K562 (cell line): ENCODE measurements around the gene METTL22. TPM values are rescaled to one million over a fixed set of nuclear protein-coding genes. Genes with fewer than 3 reads are reported as not detected.

Source experiments
- ATAC-seq: fragments of 200-7000 bp; cut with Tn5 transposase; 3 replicates; pipeline ENCODE4 v1.9.1; 2020; ENCODE audit warnings: moderate library complexity
- BruUV-seq: library from RNA; stranded (reverse); fragments of 400-500 nt; replicated peaks from 2 replicates; lab custom pipeline; 2021; lab: Mats Ljungman, UMichigan
- CTCF ChIA-PET: fragments of 300-600 bp; formaldehyde crosslinking; extraction: SDS; loops from one replicate; lab custom pipeline; 2021; ENCODE audit warnings: low intra/inter-chr PET ratio; lab: Yijun Ruan, JAX
- POLR2A ChIA-PET: fragments of 300-600, 350-650 bp; sonication (Branson Sonifier 250); formaldehyde crosslinking; extraction: SDS; loops from one replicate; lab custom pipeline; 2021; ENCODE audit warnings: antibody characterized with exemption, inconsistent platforms; lab: Yijun Ruan, JAX
- DNase-seq, 4 experiments: peaks; one replicate each; pipeline versions ENCODE4 v3.0.0 to v3.0.0-alpha.2; 2011 to 2018; ENCODE audit warnings: low spot score in 3 of 4, mixed read lengths in 3 of 4; ENCODE audit errors: extremely low read depth in 1 of 4
- FAIRE-seq: peaks from 2 replicates; lab custom pipeline; 2011; peaks lifted over from hg19 to GRCh38; lab: Jason Lieb, UNC
- H2AFZ ChIP-seq: 2 replicates; pipeline ENCODE4 v1.6.0; 2011; ENCODE audit warnings: low read depth, low read length, control low read depth, inconsistent platforms
- H3K27ac ChIP-seq: fragments of 200-600 bp; 3 replicates; pipeline ENCODE4 v1.8.0; 2011; ENCODE audit warnings: low read depth, mild to moderate bottlenecking, control low read depth, inconsistent platforms, low read length, moderate library complexity, mixed read lengths; ENCODE audit errors: extremely low read depth
- H3K27me3 ChIP-seq, 2 experiments: fragments of 300-600 bp in 1 of 2; 2 replicates in 1 of 2; 3 replicates in 1 of 2; pipeline versions ENCODE4 v1.6.0 to v1.8.0; 2011; ENCODE audit warnings: inconsistent platforms in 2 of 2, low read length in 2 of 2, mild to moderate bottlenecking in 1 of 2, mixed read lengths in 1 of 2, moderate library complexity in 1 of 2; ENCODE audit not compliant: control insufficient read depth in 2 of 2, insufficient read depth in 2 of 2
- H3K36me3 ChIP-seq: fragments of 300-600 bp; 3 replicates; pipeline ENCODE4 v1.8.0; 2011; ENCODE audit warnings: mild to moderate bottlenecking, low read length, inconsistent platforms; ENCODE audit not compliant: control insufficient read depth, insufficient read depth
- H3K4me1 ChIP-seq, 2 experiments: fragments of 200-600 bp in 1 of 2; replicated peaks in 1 of 2; 2 replicates in 1 of 2; 3 replicates in 1 of 2; pipeline versions ENCODE4 v1.5.1 to v1.8.0; 2011; ENCODE audit warnings: inconsistent platforms in 2 of 2, low read length in 2 of 2, mild to moderate bottlenecking in 1 of 2, mixed read lengths in 1 of 2, moderate library complexity in 1 of 2; ENCODE audit not compliant: control insufficient read depth in 2 of 2, insufficient read depth in 2 of 2
- H3K4me2 ChIP-seq: 2 replicates; pipeline ENCODE4 v1.6.1; 2011; ENCODE audit warnings: low read length, control low read depth, inconsistent platforms, mixed read lengths; ENCODE audit not compliant: insufficient read depth
- H3K4me3 ChIP-seq: fragments of 200-600 bp; sonication (generic), shearing (Covaris generic); 2 replicates; pipeline ENCODE4 v1.5.1; 2016; ENCODE audit warnings: control low read depth, inconsistent platforms
- H3K79me2 ChIP-seq: fragments of 200-600 bp; 3 replicates; pipeline ENCODE4 v1.8.0; 2011; ENCODE audit warnings: low read length, inconsistent platforms; ENCODE audit not compliant: control insufficient read depth, insufficient read depth
- H3K9ac ChIP-seq, 2 experiments: 2 replicates each; pipeline versions ENCODE4 v1.6.0 to v1.6.1; 2011; ENCODE audit warnings: low read depth in 2 of 2, low read length in 2 of 2, control low read depth in 1 of 2, inconsistent platforms in 1 of 2, mild to moderate bottlenecking in 1 of 2, mixed read lengths in 1 of 2; ENCODE audit not compliant: insufficient read depth in 1 of 2
- H3K9me1 ChIP-seq: one replicate; pipeline ENCODE4 v1.6.0; 2011; ENCODE audit warnings: inconsistent platforms, mild to moderate bottlenecking, low read length, moderate library complexity; ENCODE audit not compliant: control insufficient read depth, insufficient read depth
- H3K9me3 ChIP-seq: replicated peaks from 2 replicates; pipeline ENCODE4 v1.5.1; 2011; ENCODE audit warnings: low read depth, low read length, inconsistent platforms; ENCODE audit not compliant: control insufficient read depth, insufficient read depth
- H4K20me1 ChIP-seq: replicated peaks from 2 replicates; pipeline ENCODE4 v1.6.1; 2011; ENCODE audit warnings: low read length, inconsistent platforms, mixed read lengths; ENCODE audit not compliant: control insufficient read depth, insufficient read depth
- CCAR2 ChIP-seq: fragments of 200-400 bp; formaldehyde crosslinking; IDR thresholded peaks from 2 replicates; pipeline ENCODE4 v1.6.1; 2017; ENCODE audit warnings: mild to moderate bottlenecking, low read depth, low read length
- CCNT2 ChIP-seq: IDR thresholded peaks from 2 replicates; pipeline ENCODE4 v1.6.1; 2011; ENCODE audit warnings: borderline replicate concordance, low read depth, mild to moderate bottlenecking, moderate library complexity, mixed read lengths, low read length; ENCODE audit not compliant: insufficient read length; ENCODE audit errors: extremely low read depth
- CREBBP ChIP-seq: IDR thresholded peaks from one replicate; pipeline ENCODE4 v1.6.1; 2012; ENCODE audit warnings: low read depth, mild to moderate bottlenecking, control low read depth, inconsistent platforms, low read length
- EHMT2 ChIP-seq: fragments of 450-650 bp; IDR thresholded peaks from 2 replicates; pipeline ENCODE4 v1.6.1; 2018; ENCODE audit warnings: antibody characterized with exemption
- EWSR1 ChIP-seq: fragments of 450-650 bp; IDR thresholded peaks from 2 replicates; pipeline ENCODE4 v1.6.1; 2018; ENCODE audit warnings: borderline replicate concordance, mild to moderate bottlenecking, low read depth, moderate library complexity; ENCODE audit not compliant: partially characterized antibody
- FOXK1 ChIP-seq: sonication (generic); formaldehyde crosslinking; IDR thresholded peaks from 2 replicates; pipeline ENCODE4 v1.8.0; 2022; ENCODE audit warnings: missing genetic modification reagents, mild to moderate bottlenecking, borderline replicate concordance
- NEUROD1 ChIP-seq: fragments of 150-350 bp; IDR thresholded peaks from 2 replicates; pipeline ENCODE4 v1.6.1; 2014; ENCODE audit warnings: borderline replicate concordance, low read length, low read depth; ENCODE audit not compliant: partially characterized antibody
- NR2F6 ChIP-seq: fragments of 450-650 bp; formaldehyde crosslinking; IDR thresholded peaks from 2 replicates; pipeline ENCODE4 v1.4.0; 2020; ENCODE audit warnings: mild to moderate bottlenecking
- POLR2B ChIP-seq: fragments of 450-650 bp; IDR thresholded peaks from 2 replicates; pipeline ENCODE4 v1.6.1; 2018; ENCODE audit warnings: low read depth; ENCODE audit not compliant: partially characterized antibody
- POLR2H ChIP-seq: IDR thresholded peaks from 2 replicates; pipeline ENCODE4 v1.6.1; 2016; ENCODE audit warnings: missing genetic modification characterization, low read depth, mild to moderate bottlenecking, control low read depth, missing compliant biosample characterization, moderate library complexity
- ZFX ChIP-seq: sonication (generic); formaldehyde crosslinking; IDR thresholded peaks from 2 replicates; pipeline ENCODE4 v1.8.0; 2022; ENCODE audit warnings: mild to moderate bottlenecking, missing genetic modification reagents, moderate library complexity
- ZNF79 ChIP-seq: fragments of 250-450 bp; sonication (Bioruptor Pico); IDR thresholded peaks from 2 replicates; pipeline ENCODE4 v1.4.0; 2020; ENCODE audit warnings: low read depth, mild to moderate bottlenecking, moderate library complexity
- WGBS: fragments of 100-300 bp; shearing (Covaris generic); methylation state at CpG from one replicate; pipeline ENCODE4 v1.1.6; 2016; ENCODE audit warnings: low coverage, mixed read lengths; ENCODE audit not compliant: insufficient coverage; ENCODE audit errors: missing lambda C conversion rate; 5-methylcytosine and 5-hydroxymethylcytosine counted together
- in situ Hi-C: fragments of 300-500 bp; cut with MboI; formaldehyde crosslinking; loops from 4 replicates; pipeline ENCODE4 v1.15.0; 2018; ENCODE audit warnings: inconsistent platforms, mixed read lengths
- intact Hi-C: fragments of 100-400 bp; cut with micrococcal nuclease; formaldehyde crosslinking; loops from 2 replicates; pipeline ENCODE4 v1.14.2; 2022
- polyA plus RNA-seq, 8 experiments: library from polyadenylated mRNA; depleted of rRNA in 4 of 8; stranded (reverse) in 5 of 8; unstranded in 3 of 8; fragments of >200 nt; fragmentation: Nextera tagmentation in 2 of 8; fragmentation: Illumina TruSeq in 1 of 8; extraction: Ambion mirVana in 2 of 8; extraction: Trizol in 1 of 8; gene quantifications; 2 replicates each; pipeline versions ENCODE4 v1.2.1 to v1.2.3, GENCODE V29; 2011 to 2014; ENCODE audit warnings: inconsistent platforms in 1 of 8, missing spikeins in 1 of 8
- total RNA-seq, 7 experiments: library from RNA; depleted of rRNA in 6 of 7; stranded (reverse); fragments of >200 nt in 6 of 7; fragmentation: Illumina TruSeq in 2 of 7; extraction: Trizol in 2 of 7; gene quantifications; 2 replicates each; pipeline versions ENCODE4 v1.2.1 to v1.2.3, GENCODE V29; 2011 to 2021; ENCODE audit warnings: low replicate concordance in 1 of 7
- TF ChIP-seq, protein P1 (sequence below): sonication (generic); formaldehyde crosslinking; IDR thresholded peaks from 2 replicates; pipeline ENCODE4 v1.8.0; 2022; ENCODE audit warnings: mild to moderate bottlenecking, missing genetic modification reagents, borderline replicate concordance
- TF ChIP-seq, protein P2 (sequence below): sonication (generic); formaldehyde crosslinking; IDR thresholded peaks from 2 replicates; pipeline ENCODE4 v1.5.0; 2020; ENCODE audit warnings: missing genetic modification reagents
- TF ChIP-seq, protein P3 (sequence below), 2 experiments: fragments of 450-650 bp in 1 of 2; sonication (generic) in 1 of 2; formaldehyde crosslinking in 1 of 2; IDR thresholded peaks in 1 of 2; conservative IDR thresholded peaks in 1 of 2; 2 replicates each; pipeline versions ENCODE4 v1.6.1 to v1.8.1; 2016 to 2023; ENCODE audit warnings: mild to moderate bottlenecking in 2 of 2, moderate library complexity in 2 of 2, inconsistent platforms in 1 of 2, missing genetic modification reagents in 1 of 2
- TF ChIP-seq, protein P4 (sequence below): fragments of 450-650 bp; formaldehyde crosslinking; IDR thresholded peaks from 2 replicates; pipeline ENCODE4 v1.4.0; 2020; ENCODE audit warnings: mild to moderate bottlenecking, moderate library complexity

METTL22 gene
- total and polyA plus RNA-seq, 9 of the 15 experiments (the other 6 are each of a cell fraction or from before 2014, with no cell fraction given) = 6.9 to 33.2 (median 18.5) TPM

DNA sequence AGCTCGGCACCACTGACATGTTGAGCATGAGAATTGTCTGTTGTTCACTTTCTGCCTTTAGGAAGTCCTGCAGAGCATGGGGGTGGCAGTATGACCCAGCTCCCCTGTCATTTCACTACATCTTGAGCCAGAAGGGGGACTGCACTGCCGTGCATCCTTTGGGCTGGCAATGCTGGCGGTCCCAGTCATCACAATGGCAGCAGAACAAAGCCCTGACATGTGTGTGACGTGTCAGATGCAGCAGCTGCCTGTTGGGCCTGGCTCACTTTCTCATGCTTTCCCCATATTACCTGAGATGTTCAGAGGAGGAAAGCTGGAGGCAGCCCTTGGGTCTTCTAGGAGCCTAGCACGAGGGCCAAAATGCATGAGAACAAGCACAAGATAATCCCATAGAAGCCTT, 46.6 kb downstream of the METTL22 start:
- H3K27me3 ChIP-seq = no peaks in the 10 kb centered on the region
- 0 out of 4 replicates have a peak overlapping the region, but pooled peaks of 1 of the 2 experiments have one; percentile 14 for H3K9ac ChIP-seq
- no peaks in the 10 kb centered on the region for H3K9me1 ChIP-seq
- in situ Hi-C loops (loop anchor here (10.0 kb wide), 1 partner anchor 347 kb away; no protein-coding TSS in a partner anchor), intact Hi-C loops (loop anchor here (5.0 kb wide), 1 partner anchor 124 kb away; no protein-coding TSS in a partner anchor)
- no TSS peak for BruUV-seq
- no peaks in the 10 kb centered on the region for H3K79me2 ChIP-seq
- CTCF ChIA-PET = interaction anchor here (0.5 kb wide), 1 partner anchor 231 kb away, joined by 4 read pairs; no protein-coding TSS in a partner anchor
- no peak overlapping the region for H3K27ac ChIP-seq
- H3K4me1 ChIP-seq = no peaks in the 10 kb centered on the region
- H2AFZ ChIP-seq = no peak overlapping the region
- FAIRE-seq (no peak), ATAC-seq (no peak), DNase-seq (no peak)
- POLR2A ChIA-PET = interaction anchor here (1.0 kb wide), 2 partner anchors 12 to 190 kb away, joined by 3 read pairs; no protein-coding TSS in a partner anchor
- peaks cover 8% of the 10 kb centered on the region; the same call in 1 of the 2 replicates for H4K20me1 ChIP-seq
- H3K9me3 ChIP-seq = no peaks in the 10 kb centered on the region
- no peak overlapping the region for H3K4me2 ChIP-seq
- 5% methylated on average over 5 of the region's 5 CpGs for WGBS
- no peak overlapping the region for H3K4me3 ChIP-seq
- no peaks in the 10 kb centered on the region for H3K36me3 ChIP-seq
- TF ChIP-seq ZFX (CRISPR knock-in tag) = no peak
- TF ChIP-seq CCNT2 = no peak
- TF ChIP-seq CREBBP = no peak
- TF ChIP-seq EWSR1 = no peak
- no peak for TF ChIP-seq NEUROD1
- TF ChIP-seq, protein P1, sequence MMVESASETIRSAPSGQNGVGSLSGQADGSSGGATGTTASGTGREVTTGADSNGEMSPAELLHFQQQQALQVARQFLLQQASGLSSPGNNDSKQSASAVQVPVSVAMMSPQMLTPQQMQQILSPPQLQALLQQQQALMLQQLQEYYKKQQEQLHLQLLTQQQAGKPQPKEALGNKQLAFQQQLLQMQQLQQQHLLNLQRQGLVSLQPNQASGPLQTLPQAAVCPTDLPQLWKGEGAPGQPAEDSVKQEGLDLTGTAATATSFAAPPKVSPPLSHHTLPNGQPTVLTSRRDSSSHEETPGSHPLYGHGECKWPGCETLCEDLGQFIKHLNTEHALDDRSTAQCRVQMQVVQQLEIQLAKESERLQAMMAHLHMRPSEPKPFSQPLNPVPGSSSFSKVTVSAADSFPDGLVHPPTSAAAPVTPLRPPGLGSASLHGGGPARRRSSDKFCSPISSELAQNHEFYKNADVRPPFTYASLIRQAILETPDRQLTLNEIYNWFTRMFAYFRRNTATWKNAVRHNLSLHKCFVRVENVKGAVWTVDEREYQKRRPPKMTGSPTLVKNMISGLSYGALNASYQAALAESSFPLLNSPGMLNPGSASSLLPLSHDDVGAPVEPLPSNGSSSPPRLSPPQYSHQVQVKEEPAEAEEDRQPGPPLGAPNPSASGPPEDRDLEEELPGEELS (CRISPR knock-in tag) = no peak
- TF ChIP-seq, protein P2, sequence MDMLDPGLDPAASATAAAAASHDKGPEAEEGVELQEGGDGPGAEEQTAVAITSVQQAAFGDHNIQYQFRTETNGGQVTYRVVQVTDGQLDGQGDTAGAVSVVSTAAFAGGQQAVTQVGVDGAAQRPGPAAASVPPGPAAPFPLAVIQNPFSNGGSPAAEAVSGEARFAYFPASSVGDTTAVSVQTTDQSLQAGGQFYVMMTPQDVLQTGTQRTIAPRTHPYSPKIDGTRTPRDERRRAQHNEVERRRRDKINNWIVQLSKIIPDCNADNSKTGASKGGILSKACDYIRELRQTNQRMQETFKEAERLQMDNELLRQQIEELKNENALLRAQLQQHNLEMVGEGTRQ (CRISPR knock-in tag) = no peak
- no peak for TF ChIP-seq CCAR2
- no peak for TF ChIP-seq FOXK1 (CRISPR knock-in tag)
- TF ChIP-seq, protein P3, sequence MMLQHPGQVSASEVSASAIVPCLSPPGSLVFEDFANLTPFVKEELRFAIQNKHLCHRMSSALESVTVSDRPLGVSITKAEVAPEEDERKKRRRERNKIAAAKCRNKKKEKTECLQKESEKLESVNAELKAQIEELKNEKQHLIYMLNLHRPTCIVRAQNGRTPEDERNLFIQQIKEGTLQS (IDR thresholded peaks at IDR 0.05) = no peak
- TF ChIP-seq, protein P3 (CRISPR knock-in tag; conservative IDR thresholded peaks at IDR 0.05) = no peak
- no peak for TF ChIP-seq POLR2H (tag)
- TF ChIP-seq, protein P4, sequence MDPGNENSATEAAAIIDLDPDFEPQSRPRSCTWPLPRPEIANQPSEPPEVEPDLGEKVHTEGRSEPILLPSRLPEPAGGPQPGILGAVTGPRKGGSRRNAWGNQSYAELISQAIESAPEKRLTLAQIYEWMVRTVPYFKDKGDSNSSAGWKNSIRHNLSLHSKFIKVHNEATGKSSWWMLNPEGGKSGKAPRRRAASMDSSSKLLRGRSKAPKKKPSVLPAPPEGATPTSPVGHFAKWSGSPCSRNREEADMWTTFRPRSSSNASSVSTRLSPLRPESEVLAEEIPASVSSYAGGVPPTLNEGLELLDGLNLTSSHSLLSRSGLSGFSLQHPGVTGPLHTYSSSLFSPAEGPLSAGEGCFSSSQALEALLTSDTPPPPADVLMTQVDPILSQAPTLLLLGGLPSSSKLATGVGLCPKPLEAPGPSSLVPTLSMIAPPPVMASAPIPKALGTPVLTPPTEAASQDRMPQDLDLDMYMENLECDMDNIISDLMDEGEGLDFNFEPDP (CRISPR knock-in tag) = no peak
- TF ChIP-seq POLR2B = no peak
- TF ChIP-seq NR2F6 (CRISPR knock-in tag) = no peak
- no peak for TF ChIP-seq EHMT2
- no peak for TF ChIP-seq ZNF79
